ENCODE measurements around the gene ILF2.

DNA sequence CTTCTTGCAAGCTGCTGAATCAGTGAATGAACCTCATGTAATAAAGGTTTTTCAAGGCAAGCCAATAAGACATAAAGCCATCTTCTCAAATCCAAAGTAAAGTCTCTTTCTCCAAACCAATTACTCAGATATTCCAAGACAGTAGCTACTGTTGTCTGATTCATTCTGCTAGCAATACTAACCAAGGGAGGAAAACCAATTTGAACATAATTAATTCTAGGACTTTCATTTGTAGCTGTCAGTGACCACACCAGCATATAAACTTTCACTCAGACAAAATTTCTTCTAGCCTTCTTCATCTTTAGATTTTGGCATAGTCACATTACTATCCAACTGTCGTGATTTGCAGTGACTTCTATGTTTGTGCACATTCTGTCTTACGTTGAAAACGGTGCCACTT lies 46.5 kb upstream of the ILF2 start:
- TF ChIP-seq, protein P1, sequence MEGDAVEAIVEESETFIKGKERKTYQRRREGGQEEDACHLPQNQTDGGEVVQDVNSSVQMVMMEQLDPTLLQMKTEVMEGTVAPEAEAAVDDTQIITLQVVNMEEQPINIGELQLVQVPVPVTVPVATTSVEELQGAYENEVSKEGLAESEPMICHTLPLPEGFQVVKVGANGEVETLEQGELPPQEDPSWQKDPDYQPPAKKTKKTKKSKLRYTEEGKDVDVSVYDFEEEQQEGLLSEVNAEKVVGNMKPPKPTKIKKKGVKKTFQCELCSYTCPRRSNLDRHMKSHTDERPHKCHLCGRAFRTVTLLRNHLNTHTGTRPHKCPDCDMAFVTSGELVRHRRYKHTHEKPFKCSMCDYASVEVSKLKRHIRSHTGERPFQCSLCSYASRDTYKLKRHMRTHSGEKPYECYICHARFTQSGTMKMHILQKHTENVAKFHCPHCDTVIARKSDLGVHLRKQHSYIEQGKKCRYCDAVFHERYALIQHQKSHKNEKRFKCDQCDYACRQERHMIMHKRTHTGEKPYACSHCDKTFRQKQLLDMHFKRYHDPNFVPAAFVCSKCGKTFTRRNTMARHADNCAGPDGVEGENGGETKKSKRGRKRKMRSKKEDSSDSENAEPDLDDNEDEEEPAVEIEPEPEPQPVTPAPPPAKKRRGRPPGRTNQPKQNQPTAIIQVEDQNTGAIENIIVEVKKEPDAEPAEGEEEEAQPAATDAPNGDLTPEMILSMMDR (IDR thresholded peaks at IDR 0.05): no peak
- no peak for TF ChIP-seq POLR2A (IDR thresholded peaks at IDR 0.05)
- no peak for TF ChIP-seq EP300 (IDR thresholded peaks at IDR 0.05)

Measured in gastroesophageal sphincter (tissue), 3 donors.